GM19025 (cell line): Measurements from ENCODE around the gene TBATA.
A peak's percentile ranks its signal among the peaks of the same experiment; 100 is the strongest.

ENCODE experiments used
- ATAC-seq: cut with Tn5 transposase; IDR thresholded peaks from one replicate; pipeline ENCODE4 v1.9.1; 2021; ENCODE audit warnings: mild to moderate bottlenecking, low read depth, moderate library complexity; ENCODE audit not compliant: unreplicated experiment

Gene TBATA

GRCh38 chr10:70785190-70785589 is at the start of gene TBATA:
Gene TBATA (minus strand): TSS chr10:70785377. CDS start chr10:70783379, 1,998 bp downstream.
- ATAC-seq: no peak

GRCh38 chr10:70834441-70835151 is 49.4 kb upstream of the TBATA start:
- ATAC-seq: no peak

GRCh38 chr10:70834021-70834420 is 48.8 kb upstream of the TBATA start:
- ATAC-seq: no peak

GRCh38 chr10:70833601-70834000 is 48.4 kb upstream of the TBATA start:
- no peak for ATAC-seq

GRCh38 chr10:70832852-70833528 is 47.8 kb upstream of the TBATA start:
- no peak for ATAC-seq

- ATAC-seq: no peak
These were observed 47.0 kb upstream of the TBATA start for GRCh38 chr10:70832221-70832620.

GRCh38 chr10:70830164-70830563 is 45.0 kb upstream of the TBATA start:
- no peak for ATAC-seq

- ATAC-seq: no peak
These were observed 44.4 kb upstream of the TBATA start for GRCh38 chr10:70829543-70829942.

GRCh38 chr10:70828923-70829322 is 43.7 kb upstream of the TBATA start:
- ATAC-seq: no peak

GRCh38 chr10:70827086-70827757 is 42.0 kb upstream of the TBATA start:
- ATAC-seq: no peak

GRCh38 chr10:70822076-70822820 is 37.1 kb upstream of the TBATA start:
- ATAC-seq: no peak

- ATAC-seq: no peak
These were observed 36.0 kb upstream of the TBATA start for GRCh38 chr10:70820976-70821750.

GRCh38 chr10:70816220-70816894 is 31.2 kb upstream of the TBATA start:
- ATAC-seq: peak; percentile 30

- ATAC-seq: peak; percentile 88
These were observed 30.5 kb upstream of the TBATA start, which contains the start of gene SGPL1 for GRCh38 chr10:70815504-70816219. Gene SGPL1 (plus strand): TSS chr10:70815948. CDS start chr10:70816854, 906 bp downstream.

- no peak for ATAC-seq
These were observed 28.9 kb upstream of the TBATA start for GRCh38 chr10:70814126-70814525.

- no peak for ATAC-seq
These were observed 27.6 kb upstream of the TBATA start for GRCh38 chr10:70812814-70813213.

- no peak for ATAC-seq
These were observed 26.7 kb upstream of the TBATA start for GRCh38 chr10:70811881-70812280.

- ATAC-seq: no peak
These were observed 25.8 kb upstream of the TBATA start for GRCh38 chr10:70810967-70811366.

- no peak for ATAC-seq
These were observed 24.5 kb upstream of the TBATA start for GRCh38 chr10:70809726-70810125.
